GM10248 (cell line): ENCODE measurements around the gene STRN4.
A peak's percentile ranks its signal among the peaks of the same experiment; 100 is the strongest.
"Not testable (repeated sequence)": the region's sequence is repeated elsewhere in the genome, so short reads cannot be mapped to it uniquely, and the experiment has no call there.

Experiments
- CTCF ChIA-PET: fragments of 300-600 bp; sonication (Branson Sonifier 250); formaldehyde crosslinking; extraction: SDS; loops from one replicate; lab custom pipeline; 2021; ENCODE audit warnings: antibody characterized with exemption; lab: Yijun Ruan, JAX
- POLR2A ChIA-PET: fragments of 350-650 bp; sonication (Branson Sonifier 250); formaldehyde crosslinking; extraction: SDS; loops from one replicate; lab custom pipeline; 2020; ENCODE audit warnings: antibody characterized with exemption; lab: Yijun Ruan, JAX
- DNase-seq: peaks from one replicate; pipeline ENCODE4 v3.0.0; 2012; ENCODE audit errors: extremely low spot score
- TF ChIP-seq, protein P1 (sequence below): IDR thresholded peaks from 2 replicates; pipeline ENCODE4 v1.5.1; 2012; ENCODE audit warnings: mild to moderate bottlenecking, low read depth; ENCODE audit errors: extremely low read depth, missing control alignments, control extremely low read depth

STRN4 gene

DNA sequence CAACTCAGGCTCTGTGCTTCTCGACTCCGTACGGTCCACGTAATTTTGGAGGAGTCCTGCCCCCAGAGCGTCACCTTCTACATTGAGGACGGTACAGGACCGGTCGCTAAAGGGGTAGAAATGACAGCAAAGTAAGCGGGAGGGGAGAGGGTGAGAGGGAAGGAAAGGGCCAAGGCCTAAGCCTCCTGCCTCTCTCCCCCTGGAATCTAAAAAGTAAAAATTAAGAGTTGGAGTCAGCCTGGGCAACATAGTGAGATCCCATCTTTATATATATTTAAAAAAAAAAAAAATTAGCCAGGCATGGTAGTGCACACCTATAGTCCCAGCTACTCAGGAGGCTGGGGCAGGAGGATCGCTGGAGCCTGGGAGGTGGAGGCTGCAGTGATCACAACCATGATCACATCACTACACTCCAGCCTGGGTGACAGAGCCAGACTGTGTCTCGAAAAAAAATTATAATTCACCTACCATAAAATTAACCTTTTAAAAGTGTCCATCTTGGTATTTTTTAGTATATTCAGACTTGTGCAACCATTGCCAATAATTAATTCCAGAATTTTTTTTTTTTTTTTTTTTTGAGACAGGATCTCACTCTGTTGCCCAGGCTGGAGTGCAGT, 29.5 kb upstream of the STRN4 start:
- CTCF ChIA-PET = interaction anchor here (1.2 to 1.4 kb wide), 2 partner anchors 9 to 18 kb away, joined by 5 to 8 read pairs; no protein-coding TSS in a partner anchor
- DNase-seq = no peak
- POLR2A ChIA-PET = no interaction called here
- TF ChIP-seq, protein P1, sequence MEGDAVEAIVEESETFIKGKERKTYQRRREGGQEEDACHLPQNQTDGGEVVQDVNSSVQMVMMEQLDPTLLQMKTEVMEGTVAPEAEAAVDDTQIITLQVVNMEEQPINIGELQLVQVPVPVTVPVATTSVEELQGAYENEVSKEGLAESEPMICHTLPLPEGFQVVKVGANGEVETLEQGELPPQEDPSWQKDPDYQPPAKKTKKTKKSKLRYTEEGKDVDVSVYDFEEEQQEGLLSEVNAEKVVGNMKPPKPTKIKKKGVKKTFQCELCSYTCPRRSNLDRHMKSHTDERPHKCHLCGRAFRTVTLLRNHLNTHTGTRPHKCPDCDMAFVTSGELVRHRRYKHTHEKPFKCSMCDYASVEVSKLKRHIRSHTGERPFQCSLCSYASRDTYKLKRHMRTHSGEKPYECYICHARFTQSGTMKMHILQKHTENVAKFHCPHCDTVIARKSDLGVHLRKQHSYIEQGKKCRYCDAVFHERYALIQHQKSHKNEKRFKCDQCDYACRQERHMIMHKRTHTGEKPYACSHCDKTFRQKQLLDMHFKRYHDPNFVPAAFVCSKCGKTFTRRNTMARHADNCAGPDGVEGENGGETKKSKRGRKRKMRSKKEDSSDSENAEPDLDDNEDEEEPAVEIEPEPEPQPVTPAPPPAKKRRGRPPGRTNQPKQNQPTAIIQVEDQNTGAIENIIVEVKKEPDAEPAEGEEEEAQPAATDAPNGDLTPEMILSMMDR = no peak

DNA sequence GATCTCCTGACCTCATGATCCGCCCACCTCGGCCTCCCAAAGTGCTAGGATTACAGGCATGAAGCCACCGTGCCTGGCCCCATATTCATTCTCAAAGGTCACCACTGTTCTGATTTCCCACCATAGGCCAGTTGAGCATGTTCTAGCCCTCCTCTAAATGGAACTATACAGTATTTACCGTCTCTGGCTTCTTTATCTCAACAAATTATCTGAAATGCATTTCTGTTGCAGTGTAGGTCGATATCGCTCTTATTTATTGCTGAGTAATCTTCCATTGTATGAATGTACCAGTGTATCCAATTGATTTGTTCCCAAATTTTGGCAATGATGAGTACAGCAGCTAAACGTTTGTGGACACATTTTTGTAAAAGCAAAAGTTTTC, 26.8 kb upstream of the STRN4 start:
- CTCF ChIA-PET = interaction anchor here (1.3 to 2.0 kb wide), 3 partner anchors 15 to 27 kb away, joined by 3 to 7 read pairs (median 4); no protein-coding TSS in a partner anchor
- TF ChIP-seq, protein P1 = no peak
- POLR2A ChIA-PET = interaction anchor here (0.7 to 0.9 kb wide), 2 partner anchors 12 to 459 kb away, joined by 3 to 4 read pairs; no protein-coding TSS in a partner anchor
- DNase-seq = no peak

DNA sequence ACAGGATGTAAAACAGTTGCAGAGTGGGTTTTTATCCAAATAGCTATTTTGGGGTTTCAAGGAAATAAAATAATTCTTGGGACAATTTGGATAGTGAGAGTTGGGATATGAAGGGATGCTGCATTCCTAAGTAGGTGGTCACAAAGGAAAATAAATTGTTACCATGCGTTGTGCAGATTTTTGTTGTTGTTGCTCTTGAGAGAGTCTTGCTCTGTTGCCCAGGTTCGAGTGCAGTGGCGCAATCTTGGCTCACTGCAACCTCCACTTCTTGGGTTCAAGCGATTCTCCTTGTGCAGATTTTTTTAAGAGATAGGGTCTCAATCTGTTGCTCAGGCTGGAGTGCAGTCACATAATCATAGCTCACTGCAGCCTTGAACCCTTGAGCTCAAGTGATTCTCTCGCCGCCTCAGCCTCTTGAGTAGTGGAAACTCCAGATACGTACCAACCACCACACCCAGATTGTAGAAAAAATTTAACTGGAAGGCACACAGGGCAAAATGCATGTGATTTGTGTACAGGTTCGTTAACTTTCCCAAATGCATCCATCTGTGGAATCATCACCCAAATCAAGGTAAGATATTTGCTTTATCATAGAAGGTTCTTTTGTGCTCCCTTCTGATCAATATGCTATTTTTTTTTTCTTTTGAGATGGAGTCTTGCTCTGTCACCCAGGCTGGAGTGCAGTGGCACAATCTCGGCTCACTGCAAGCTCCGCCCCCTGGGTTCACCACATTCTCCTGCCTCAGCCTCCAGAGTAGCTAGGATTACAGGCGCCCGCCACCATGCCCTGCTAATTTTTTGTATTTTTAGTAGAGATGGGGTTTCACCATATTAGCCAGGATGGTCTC, 26.1 kb upstream of the STRN4 start:
- POLR2A ChIA-PET = interaction anchor here (0.7 to 0.9 kb wide), 2 partner anchors 13 to 460 kb away, joined by 3 to 4 read pairs; no protein-coding TSS in a partner anchor
- no peak for DNase-seq
- CTCF ChIA-PET = interaction anchor here (0.7 to 2.0 kb wide), 5 partner anchors 14 to 27 kb away, joined by 3 to 7 read pairs (median 3); partner anchors contain the start of gene SLC1A5
- TF ChIP-seq, protein P1 = no peak

DNA sequence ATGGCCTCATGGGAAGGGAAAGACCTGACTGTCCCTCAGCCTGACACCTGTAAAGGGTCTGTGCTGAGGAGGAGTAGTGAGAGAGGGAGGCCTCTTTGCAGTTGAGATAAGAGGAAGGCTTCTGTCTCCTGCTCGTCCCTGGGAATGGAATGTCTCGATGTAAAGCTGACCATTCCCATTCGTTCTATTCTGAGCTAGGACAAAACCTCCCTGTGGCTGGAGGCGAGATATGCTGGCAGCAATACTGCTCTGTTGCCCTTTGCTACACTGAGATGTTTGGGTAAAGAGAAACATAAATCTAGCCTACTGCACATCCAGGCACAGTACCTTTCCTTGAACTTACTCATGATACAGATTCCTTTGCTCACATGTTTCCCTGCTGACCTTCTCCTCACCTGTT, 22.5 kb upstream of the STRN4 start:
- CTCF ChIA-PET = interaction anchor here (0.9 to 4.0 kb wide), 7 partner anchors 11 to 72 kb away, joined by 3 to 31 read pairs (median 5); no protein-coding TSS in a partner anchor
- DNase-seq, POLR2A ChIA-PET: not testable (repeated sequence)

DNA sequence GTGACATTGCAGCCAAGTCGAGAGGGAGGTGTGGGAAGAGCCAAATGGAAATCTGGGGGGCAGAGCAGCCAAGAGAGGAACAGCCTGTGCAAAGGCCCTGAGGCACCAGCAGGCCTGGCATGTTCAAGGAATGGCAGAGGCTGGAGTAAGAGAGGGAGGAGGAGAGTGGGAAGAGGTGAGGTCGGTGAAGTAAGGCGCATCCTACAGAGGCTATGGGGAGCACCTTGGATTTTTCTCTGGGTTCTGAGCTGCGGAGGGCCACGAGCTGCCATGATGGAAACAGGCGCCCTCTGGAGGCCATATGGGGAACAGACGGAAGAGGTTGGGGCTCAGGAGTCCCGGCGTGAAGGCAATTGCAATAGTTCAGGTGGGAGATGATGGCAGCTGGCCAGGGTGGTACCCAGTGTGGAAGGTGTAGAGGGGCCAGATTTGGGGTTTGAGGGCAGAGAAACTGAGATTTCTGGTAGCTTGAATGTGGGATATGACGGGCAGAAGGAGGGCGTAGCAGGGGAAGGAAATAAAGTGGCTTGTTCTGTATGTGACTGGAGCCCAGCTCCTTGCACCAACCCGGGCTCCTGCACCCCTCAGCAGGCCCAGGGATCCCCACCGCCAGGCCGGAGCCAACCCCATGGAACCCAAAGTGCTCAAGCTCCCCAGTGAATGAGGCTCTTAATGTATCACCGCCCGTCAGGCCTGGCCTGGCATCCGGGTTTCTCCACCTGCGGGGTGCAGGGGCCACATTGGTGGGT, 20.5 kb upstream of the STRN4 start:
- ChIA-PET POLR2A (interaction anchor here (0.7 kb wide), 1 partner anchor 11 kb away, joined by 4 read pairs; no protein-coding TSS in a partner anchor), CTCF (interaction anchor here (0.8 to 4.0 kb wide), 17 partner anchors 9 to 413 kb away, joined by 3 to 31 read pairs (median 4); partner anchors contain the start of gene SLC1A5)
- TF ChIP-seq, protein P1 = peak; percentile 69
- DNase-seq = peak; percentile 78

DNA sequence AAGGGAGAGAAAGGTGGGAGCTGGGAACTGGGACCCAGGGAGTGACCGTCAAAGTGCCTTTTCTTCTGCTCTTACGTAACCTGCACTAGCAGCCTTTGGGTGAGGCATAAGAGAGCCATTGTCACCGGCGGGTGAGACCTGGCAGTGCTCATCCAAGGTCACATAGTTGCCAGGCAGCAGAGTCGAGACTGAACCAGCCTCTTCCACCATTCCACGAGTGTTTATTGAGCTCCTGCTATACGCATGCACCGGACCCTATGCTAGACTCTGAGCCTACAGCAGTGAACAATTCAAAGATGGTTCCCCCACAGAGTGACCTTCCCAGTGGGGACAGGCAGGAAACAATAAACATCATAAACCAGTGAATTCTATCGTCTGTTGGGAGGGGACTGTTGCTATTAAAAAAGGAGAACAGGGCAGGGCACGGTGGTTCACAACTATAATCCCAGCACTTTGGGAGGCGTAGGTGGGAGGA, 18.6 kb upstream of the STRN4 start:
- DNase-seq = no peak
- TF ChIP-seq, protein P1 = no peak
- ChIA-PET CTCF (interaction anchor here (0.8 to 1.3 kb wide), 5 partner anchors 11 to 61 kb away, joined by 3 to 6 read pairs (median 3); no protein-coding TSS in a partner anchor), POLR2A (interaction anchor here (0.8 kb wide), 1 partner anchor 126 kb away, joined by 3 read pairs; no protein-coding TSS in a partner anchor)
